ENCODE data around the gene NTN1. TPM values are rescaled to one million over a fixed set of nuclear protein-coding genes. Genes with fewer than 3 reads are reported as not detected.

Gene NTN1
- total RNA-seq, 1 experiment from 2014 or later, result 0.12 TPM

GRCh38 chr17:9192010-9192409 lies 170.7 kb downstream of the NTN1 start:
- no peak for DNase-seq (ENCODE audit: low read depth)

GRCh38 chr17:9195411-9195810 lies 174.1 kb downstream of the NTN1 start:
- no peak for DNase-seq (ENCODE audit: low read depth)

DNA sequence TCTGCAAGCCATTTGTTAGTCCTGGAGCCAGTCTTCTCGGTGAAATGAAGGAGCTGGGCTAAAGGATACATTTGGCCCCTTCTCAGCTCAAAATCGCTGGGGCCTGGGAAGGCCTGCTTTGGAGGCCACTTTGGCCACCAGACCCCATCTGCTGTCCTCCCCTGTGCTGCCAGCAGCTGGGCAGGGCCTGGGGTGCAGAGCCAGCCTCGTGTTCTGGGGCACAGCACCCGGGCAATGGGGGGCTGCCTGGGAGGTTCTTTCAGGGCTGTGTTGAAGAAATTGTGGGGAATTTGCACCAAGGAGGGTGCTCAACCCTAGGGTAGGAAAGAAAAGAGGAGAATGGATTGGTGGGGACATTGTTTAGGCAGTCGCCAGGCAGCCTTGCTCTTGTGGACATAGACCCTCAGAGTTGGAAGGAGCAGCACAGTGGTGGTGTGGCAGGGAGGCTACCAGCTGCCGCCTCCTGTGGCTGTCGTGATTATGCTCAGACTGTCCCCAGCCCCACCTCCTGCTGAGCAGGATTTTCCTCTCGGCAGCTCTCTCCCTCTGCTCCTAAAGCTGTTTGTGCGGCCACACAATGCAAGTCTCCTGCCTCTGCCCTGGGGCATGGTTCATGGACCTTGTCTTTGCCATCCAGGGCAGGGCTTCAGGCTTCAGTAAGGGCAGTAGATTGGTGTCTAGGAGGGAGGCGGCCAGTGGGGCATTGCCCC lies 174.8 kb downstream of the NTN1 start:
- no peak for DNase-seq (ENCODE audit: low read depth)

DNA sequence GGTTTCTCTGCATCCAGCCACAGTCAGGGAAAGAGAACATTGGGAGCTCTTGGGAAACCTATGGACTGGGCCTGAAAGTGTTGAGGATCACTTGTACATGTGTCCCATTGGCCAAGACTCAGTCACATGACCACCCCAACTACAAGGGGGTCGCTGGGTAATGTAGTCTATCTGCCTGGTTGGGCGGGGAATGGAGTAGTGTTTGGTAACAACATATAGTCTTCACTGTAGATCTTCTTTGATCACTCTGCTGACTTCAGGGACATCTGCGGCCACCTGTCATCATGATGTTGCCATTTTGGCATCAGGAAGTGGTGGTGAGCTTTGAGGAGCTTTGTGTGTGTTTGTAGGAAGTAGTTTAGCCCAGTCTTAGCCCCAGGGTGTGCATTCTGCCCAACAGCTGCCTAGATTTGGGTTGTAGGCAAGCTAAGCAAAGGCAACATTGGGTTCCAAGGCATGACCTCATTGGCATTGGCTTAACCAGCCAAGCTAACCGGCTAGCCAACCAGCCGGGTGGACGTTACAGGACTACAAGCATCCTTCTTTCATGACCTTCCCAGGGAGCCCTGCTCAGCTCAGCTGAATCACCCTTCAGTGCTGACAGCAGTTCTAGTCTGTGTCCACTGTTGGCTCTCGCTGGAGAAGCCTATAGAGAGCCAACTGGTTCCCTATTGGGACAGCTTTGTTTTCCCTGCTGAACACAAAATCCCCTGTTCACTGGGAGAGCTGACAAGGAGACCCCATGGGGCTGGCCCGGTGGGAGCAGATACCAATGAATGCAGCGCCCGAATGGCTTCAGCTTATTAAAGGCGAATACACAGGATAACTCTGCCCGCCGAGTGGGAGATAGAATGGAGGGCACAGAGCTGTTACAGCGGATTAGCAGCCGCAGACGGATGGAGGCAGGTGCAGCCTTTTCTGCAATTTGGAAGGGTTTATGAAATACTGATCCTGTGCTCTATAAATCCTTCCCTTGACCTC lies 178.6 kb downstream of the NTN1 start:
- no peak for DNase-seq (ENCODE audit: low read depth)

DNA sequence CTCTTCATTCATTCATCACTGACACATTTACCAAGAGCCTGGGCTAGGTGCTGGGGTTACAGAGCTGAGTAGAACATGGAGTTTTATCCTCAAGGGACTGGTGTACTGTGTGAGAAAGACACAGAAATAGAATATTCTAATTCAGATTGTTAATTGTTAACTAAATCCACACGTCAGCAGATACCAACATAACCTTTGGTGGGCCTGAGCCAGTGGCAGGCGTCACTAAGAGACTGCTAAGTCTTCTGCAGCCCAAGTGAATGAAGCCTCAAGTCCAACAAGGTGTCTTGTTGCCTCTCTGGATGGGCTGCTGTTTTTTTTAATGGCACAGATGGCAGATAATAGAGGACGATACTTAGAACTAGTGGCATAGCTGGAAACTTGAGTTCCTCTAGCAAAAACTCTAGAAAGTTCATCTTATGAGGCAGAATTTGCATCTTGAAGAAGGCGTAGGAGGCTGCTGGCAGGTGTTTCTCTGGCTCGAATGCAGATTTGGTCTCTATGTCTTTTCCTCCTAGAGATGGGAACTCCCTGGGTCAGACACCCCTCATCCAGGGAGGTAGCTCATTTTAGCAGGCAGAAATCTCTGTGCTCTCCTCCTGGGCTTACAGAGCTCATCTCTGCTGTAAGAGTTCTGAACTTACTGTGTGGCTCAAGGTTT lies 179.5 kb downstream of the NTN1 start:
- no peak for DNase-seq (ENCODE audit: low read depth)

- DNase-seq (ENCODE audit: low read depth), result no peak
These were observed 181.2 kb downstream of the NTN1 start for GRCh38 chr17:9202532-9202931.

DNA sequence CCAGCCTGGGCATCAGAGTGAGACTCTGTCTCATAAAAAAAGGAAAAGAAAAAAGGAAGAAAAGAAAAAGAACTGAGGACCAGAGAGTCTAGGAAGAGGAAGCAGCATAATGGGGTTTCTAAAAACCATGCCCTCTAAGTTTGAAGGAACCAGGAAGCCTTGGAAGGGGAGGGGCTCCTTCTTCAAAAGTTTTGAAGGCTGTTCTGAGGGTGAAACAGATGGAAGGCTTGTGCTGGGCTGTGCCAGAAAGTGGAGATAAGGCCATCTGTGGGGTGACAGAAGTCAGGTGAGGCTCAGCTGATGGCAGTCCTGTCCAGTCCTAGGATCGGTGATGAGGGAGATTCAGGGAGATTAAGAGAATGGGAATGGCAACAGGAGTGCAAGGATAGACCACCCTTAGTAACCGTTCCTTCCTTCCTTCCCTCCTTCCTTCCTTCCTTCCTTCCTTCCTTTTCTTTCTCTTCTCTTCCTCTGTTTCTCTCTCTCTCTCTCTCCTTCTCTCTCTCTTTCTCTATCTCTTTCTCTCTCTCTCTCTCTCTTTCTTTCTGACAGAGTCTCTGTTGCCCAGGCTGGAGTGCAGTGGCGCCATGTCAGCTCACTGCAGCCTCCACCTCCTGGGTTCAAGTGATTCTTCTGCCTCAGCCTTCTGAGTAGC lies 182.6 kb downstream of the NTN1 start:
- DNase-seq (ENCODE audit: low read depth), result no peak

GRCh38 chr17:9204637-9205329 lies 183.5 kb downstream of the NTN1 start:
- DNase-seq (ENCODE audit: low read depth), result no peak

- DNase-seq (ENCODE audit: low read depth), result no peak
These were observed 184.5 kb downstream of the NTN1 start for GRCh38 chr17:9205520-9206409.

GRCh38 chr17:9206410-9206703 lies 185.0 kb downstream of the NTN1 start:
- DNase-seq (ENCODE audit: low read depth), result no peak

- DNase-seq (ENCODE audit: low read depth), result no peak
These were observed 185.5 kb downstream of the NTN1 start for GRCh38 chr17:9206741-9207332.

- DNase-seq (ENCODE audit: low read depth), result no peak
These were observed 187.2 kb downstream of the NTN1 start for GRCh38 chr17:9208381-9209105.

DNA sequence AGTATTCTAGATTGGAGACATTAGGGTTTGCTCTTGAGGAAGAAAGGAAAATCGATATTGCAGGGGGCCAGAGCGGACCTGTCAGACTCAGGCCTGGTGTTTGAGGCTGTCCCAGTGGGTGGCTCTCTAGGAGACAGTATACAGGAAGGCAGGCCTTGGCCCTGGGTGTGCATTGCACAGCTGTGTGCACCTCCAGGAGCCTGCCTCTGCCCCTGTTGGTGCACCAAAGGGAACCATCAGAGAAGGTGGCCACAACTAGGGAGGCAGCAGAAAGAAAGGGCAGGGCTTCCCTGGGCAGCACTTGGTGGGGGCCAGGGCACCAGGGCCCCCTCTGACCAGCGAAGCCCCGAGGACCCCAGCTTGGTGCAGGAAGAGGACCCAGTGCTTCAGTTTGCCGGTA lies 188.0 kb downstream of the NTN1 start:
- DNase-seq (ENCODE audit: low read depth), result no peak

- no peak for DNase-seq (ENCODE audit: low read depth)
These were observed 188.6 kb downstream of the NTN1 start for GRCh38 chr17:9209781-9210370.

DNA sequence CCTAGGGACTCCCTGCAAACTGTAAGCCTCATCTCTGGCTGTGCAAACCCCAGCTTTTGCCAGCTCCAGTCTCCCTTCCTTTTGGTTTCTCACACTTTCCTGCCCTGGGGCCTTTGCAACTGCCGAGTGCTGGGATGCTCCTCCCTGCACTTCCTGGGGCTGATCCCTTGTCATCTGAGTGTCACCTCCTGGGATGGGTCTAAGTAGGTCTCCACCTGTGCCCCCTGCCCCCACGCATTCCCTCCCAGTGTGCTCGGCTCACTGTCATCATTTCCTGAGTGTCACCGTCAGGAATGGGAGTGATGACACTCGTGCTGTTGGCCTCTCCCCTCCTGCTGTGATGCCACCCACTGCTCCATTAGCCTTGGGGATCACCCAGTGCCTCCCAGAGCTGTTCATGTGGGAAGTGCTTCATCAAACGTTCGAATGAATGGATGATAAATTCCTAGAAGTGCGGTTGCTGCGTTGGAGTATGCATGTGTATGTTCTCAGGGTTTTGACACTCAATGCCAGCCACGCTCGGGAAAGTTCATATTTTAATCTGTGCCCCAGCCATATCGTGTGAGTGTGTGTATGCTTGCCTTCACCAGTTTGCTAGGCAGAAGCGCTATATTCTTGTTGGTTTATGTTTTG lies 189.9 kb downstream of the NTN1 start:
- DNase-seq (ENCODE audit: low read depth), result peak; percentile 41

DNA sequence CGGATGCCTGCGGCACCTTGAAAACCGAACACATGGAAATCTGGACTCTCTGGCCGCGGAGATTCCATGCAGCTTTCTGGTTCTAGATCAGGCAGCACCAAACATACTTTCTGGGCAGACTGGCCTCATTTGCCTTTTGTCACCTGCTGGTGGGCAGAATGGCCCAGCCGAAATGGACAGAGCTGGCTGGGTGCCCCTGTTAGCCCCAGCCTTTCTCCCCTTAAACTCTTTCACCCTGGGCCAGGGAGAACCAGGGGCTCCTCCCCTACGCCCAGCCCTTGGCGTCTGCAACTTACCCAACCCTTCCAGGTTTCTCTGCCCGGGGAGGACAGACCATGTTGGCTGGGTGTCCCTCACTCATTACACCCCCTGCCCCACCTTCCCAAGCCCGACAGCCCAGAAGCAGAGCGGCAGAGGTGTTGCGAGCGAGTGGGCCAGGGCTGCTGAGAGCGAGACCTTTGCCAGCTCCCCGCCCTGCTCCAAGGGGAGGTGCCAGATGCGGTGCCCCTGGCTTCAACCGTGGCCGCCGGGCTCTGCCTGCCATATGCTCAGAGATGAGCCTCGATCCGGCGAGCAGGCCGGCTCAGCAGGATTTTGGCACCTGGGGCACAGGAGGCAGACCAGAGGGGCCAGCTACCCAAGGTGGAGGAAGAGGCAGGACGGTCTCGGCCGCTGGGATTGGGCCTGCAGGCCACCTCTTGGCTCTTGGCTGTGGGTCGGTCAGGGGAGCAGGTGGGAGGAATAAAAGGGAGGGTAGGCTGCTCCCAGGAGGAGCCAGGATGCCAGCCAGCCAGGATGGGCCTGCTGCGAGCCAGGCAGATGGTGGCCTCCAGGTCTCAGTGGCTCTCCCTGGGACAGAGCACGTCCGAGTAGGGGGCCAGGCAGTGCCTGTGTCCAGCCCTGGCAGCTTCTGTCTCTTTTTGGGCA lies 191.3 kb downstream of the NTN1 start:
- no peak for DNase-seq (ENCODE audit: low read depth)

GRCh38 chr17:9213303-9213640 lies 192.0 kb downstream of the NTN1 start:
- no peak for DNase-seq (ENCODE audit: low read depth)
